Heart left ventricle (tissue), 16 donors: Measurements from ENCODE around the gene MED15. TPM values are rescaled to one million over a fixed set of nuclear protein-coding genes. Genes with fewer than 3 reads are reported as not detected.
"Not testable (repeated sequence)": the region's sequence is repeated elsewhere in the genome, so short reads cannot be mapped to it uniquely, and the experiment has no call there.

Experiments
- ATAC-seq, 4 donors: fragments of 200-7000 bp; cut with Tn5 transposase; one replicate each; pipeline ENCODE4 v1.9.1; 2020 to 2022; ENCODE audit warnings: moderate library complexity in 4 of 4, mild to moderate bottlenecking in 3 of 4, moderate number of reproducible peaks in 1 of 4
- DNase-seq, 5 donors: peaks; one replicate each; pipeline ENCODE4 v3.0.0-alpha.2; 2020
- H3K27ac ChIP-seq, 12 donors: fragments of 200-600 bp; sonication (generic) in 4 of 12; one replicate each; pipeline versions ENCODE4 v1.5.0 to v1.8.0; 2016 to 2022; ENCODE audit warnings: mild to moderate bottlenecking in 2 of 12
- H3K27me3 ChIP-seq, 9 donors: fragments of 200-600 bp; sonication (generic) in 2 of 9; one replicate each; pipeline versions ENCODE4 v1.5.1 to v1.8.0; 2016 to 2022; ENCODE audit warnings: mild to moderate bottlenecking in 3 of 9
- H3K36me3 ChIP-seq, 9 donors: fragments of 200-600 bp; sonication (generic) in 2 of 9; one replicate each; pipeline versions ENCODE4 v1.5.0 to v1.8.0; 2018 to 2022; ENCODE audit warnings: mild to moderate bottlenecking in 2 of 9
- H3K4me1 ChIP-seq, 12 donors: fragments of 200-600 bp; sonication (generic) in 4 of 12; one replicate each; pipeline versions ENCODE4 v1.5.0 to v1.8.0; 2016 to 2022; ENCODE audit warnings: mild to moderate bottlenecking in 3 of 12
- H3K4me3 ChIP-seq, 12 donors: fragments of 200-600 bp; sonication (generic) in 4 of 12; one replicate each; pipeline versions ENCODE4 v1.5.0 to v1.8.0; 2017 to 2022; ENCODE audit warnings: mild to moderate bottlenecking in 9 of 12, moderate library complexity in 4 of 12
- H3K9me3 ChIP-seq, 12 donors: fragments of 200-600 bp; sonication (generic) in 4 of 12; one replicate each; pipeline versions ENCODE4 v1.5.0 to v1.8.0; 2016 to 2022; ENCODE audit warnings: mild to moderate bottlenecking in 1 of 12
- CTCF ChIP-seq, 12 donors: fragments of 200-600 bp; sonication (generic) in 4 of 12; IDR thresholded peaks; one replicate each; pipeline versions ENCODE4 v1.5.0 to v1.8.0; 2018 to 2022; ENCODE audit warnings: antibody characterized with exemption in 12 of 12, mild to moderate bottlenecking in 5 of 12
- POLR2A ChIP-seq, 2 donors: fragments of 450-650 bp; IDR thresholded peaks; one replicate each; pipeline ENCODE4 v1.6.1; 2017; ENCODE audit warnings: antibody characterized with exemption in 2 of 2, mild to moderate bottlenecking in 2 of 2, moderate library complexity in 2 of 2
- WGBS, 4 donors: extraction: QIAGEN DNeasy Blood & Tissue Kit in 2 of 4; methylation state at CpG; one replicate each; pipeline versions ENCODE4 v1.1.5 to v1.1.7; 2013 to 2018; 5-methylcytosine and 5-hydroxymethylcytosine counted together
- intact Hi-C, 10 donors: fragments of 100-400 bp; cut with DNase I; formaldehyde crosslinking; loops; one replicate each; pipeline versions ENCODE4 v1.11.1 to v1.14.2; 2022
- polyA plus RNA-seq, 2 donors: library from polyadenylated mRNA; stranded (reverse); fragments of 200-250 nt; gene quantifications; one replicate each; pipeline ENCODE4 v1.2.3, GENCODE V29; 2013
- total RNA-seq, 9 donors: library from RNA; depleted of rRNA in 2 of 9; stranded (reverse); fragments of >200 nt in 2 of 9; fragmentation: NEBNext Ultra II Directional in 3 of 9; extraction: Animal tissue kit (Norgen Biotek cat#: 25700) in 3 of 9; gene quantifications; one replicate each; pipeline versions ENCODE4 v1.1.0 to v1.2.4, GENCODE V29; 2016 to 2023
- donor health status: ischemic (EF 13 %, LVEDD 7.1; RV severe dilation, severe dysfunction).
- donor health status: healthy with polysubstance abuse.
- donor health status: DM: no; HTN: yes; CAD: no.
- donor health status: DM: no; HTN: no; CAD: no.
- donor health status: ischemic (EF 25% LVEDD 6.9; RV normal size, moderate dysfunction).
- donor health status: ischemic (EF 25% LVEDD 5.7; RV mildly dilated, moderate dysfunction).
- donor health status: healthy.
- donor health status: DM: yes; HTN: yes; CAD: no.
- donor health status: ischemic (EF 35%, LVEDD 5.7; RV mildly dilated, moderate dysfunction).
- donor health status: nonischemic (EF 11% LVEDD 7.7; RV severe dilation, severe dysfunction).
- donor health status: DM: yes; HTN: yes; CAD: no.
- donor health status: PGD.
- donor health status: ischemic (EF 29% LVEDD 5.4; RV normal size, mild dysfunction).
- donor health status: nonischemic (EF 23%, LVEDD 6.1; RV moderate dilation, normal function).

Gene MED15
- total and polyA plus RNA-seq, 11 donors, result 27.9 to 78.3 (median 43.0) TPM

DNA sequence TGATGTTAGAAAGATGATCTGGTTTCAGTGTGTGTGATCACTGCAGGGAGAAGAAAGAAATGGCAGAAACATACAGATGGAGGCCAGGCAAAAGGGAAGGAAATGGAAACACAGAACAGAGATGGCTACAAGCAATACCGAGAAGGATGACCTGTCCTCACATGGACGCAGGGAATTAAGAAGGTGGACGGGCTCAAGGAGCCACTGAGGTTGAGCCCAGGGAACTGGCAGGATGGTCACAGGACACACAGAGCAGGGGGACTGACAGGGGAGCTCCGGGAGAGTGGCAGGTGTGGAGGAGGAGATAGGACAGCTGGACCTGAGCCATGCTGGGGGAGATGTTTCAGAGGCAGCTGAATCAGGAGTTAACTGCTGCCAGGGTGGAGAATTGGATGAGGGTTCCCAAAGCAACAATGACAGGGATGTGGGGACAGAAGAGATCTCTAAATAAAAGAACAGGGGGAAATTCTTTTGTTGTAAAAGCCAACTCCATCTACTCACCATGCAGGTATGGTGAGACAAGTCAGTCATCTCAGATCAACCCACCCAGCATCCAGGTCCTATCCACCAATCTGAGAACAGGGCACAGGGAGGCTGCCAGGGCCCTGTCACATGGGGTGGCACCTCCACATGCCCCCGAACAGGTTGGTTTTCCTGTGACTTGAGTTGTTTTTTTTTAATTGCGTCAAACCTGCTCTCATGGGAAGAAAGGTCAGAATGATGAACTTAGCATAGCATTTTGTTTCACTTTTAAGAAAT is 38.1 kb upstream of the MED15 start:
- Histone ChIP-seq H3K27me3 (no peaks in the 10 kb centered on the region), H3K36me3 (peaks cover 0 to 46% (median 23%) of the 10 kb centered on the region in 9 donors), H3K27ac (no peak overlapping the region), H3K4me1 (peaks cover 0 to 16% (median 0%) of the 10 kb centered on the region in 12 donors), H3K9me3 (no peaks in the 10 kb centered on the region), H3K4me3 (no peak overlapping the region)
- 76 to 87% (median 84%) methylated on average over 6 of the region's 6 CpGs for WGBS, 4 donors
- no peak for TF ChIP-seq POLR2A (IDR thresholded peaks at IDR 0.05)
- no peak for TF ChIP-seq CTCF (IDR thresholded peaks at IDR 0.05)
- ATAC-seq (no peak), DNase-seq (no peak)
- intact Hi-C loops, result no loop called here

GRCh38 chr22:20470525-20470924 is 36.9 kb upstream of the MED15 start:
- ATAC-seq, H3K9me3 ChIP-seq, H3K4me1 ChIP-seq, H3K27ac ChIP-seq, H3K27me3 ChIP-seq, intact Hi-C loops, DNase-seq, H3K4me3 ChIP-seq: not testable (repeated sequence)
- peaks cover 0 to 35% (median 14%) of the 10 kb centered on the region in 9 donors for H3K36me3 ChIP-seq
- 95 to 98% (median 97%) methylated on average over 2 of the region's 2 CpGs for WGBS, 4 donors

- Histone ChIP-seq H3K36me3 (peaks cover 0 to 33% (median 14%) of the 10 kb centered on the region in 9 donors), H3K27ac (no peak overlapping the region), H3K9me3 (no peaks in the 10 kb centered on the region), H3K4me1 (peaks cover 0 to 9% (median 4%) of the 10 kb centered on the region in 12 donors), H3K27me3 (no peaks in the 10 kb centered on the region), H3K4me3 (no peak overlapping the region)
- DNase-seq, result no peak
- WGBS, 4 donors, result 89 to 95% (median 93%) methylated on average over 9 of the region's 9 CpGs
- no peak for ATAC-seq
- TF ChIP-seq CTCF (IDR thresholded peaks at IDR 0.05) (no peak), POLR2A (IDR thresholded peaks at IDR 0.05) (no peak)
- intact Hi-C loops, result no loop called here
Measured at GRCh38 chr22:20471126-20471833, 36.1 kb upstream of the MED15 start.

DNA sequence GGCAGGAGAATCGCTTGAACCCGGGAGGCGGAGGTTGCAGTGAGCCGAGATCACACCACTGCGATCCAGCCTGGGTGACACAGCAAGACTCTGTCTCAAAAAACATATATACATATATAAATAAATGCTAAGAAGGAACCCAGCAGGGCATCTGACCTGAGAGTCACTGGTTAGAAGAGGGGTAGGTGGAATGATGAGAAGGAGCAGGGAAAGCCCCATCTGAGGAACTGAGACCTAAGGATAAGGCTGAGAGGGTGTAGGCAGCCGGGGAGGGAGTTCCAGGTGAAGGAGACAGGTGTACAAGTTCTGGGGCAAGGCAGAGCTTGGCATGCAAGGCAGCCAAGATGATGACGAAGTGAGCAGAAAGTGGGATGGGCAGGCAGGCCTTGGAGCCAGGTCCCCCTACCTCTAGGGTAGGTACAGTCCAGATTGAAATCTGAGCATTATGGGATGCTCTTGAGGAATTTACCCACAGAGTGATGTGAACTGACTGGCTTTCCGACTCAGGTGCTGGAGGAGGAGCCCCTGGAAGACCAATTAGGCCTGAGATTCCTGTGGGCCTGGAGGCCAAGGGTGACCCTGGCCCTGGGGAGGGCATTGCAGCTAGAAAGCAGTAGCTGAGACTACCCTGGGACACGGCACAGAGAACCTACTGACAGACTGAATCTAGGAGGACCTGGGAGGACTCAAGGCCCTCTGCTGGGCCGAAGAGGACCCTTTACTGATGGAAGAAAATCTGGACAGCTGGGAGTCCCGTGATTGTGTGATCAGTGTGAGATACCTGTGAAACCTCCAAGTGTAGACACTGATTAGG is 34.6 kb upstream of the MED15 start:
- Histone ChIP-seq H3K36me3 (peaks cover 0 to 33% (median 14%) of the 10 kb centered on the region in 9 donors), H3K27me3 (no peaks in the 10 kb centered on the region), H3K9me3 (no peaks in the 10 kb centered on the region), H3K27ac (no peak overlapping the region), H3K4me3 (no peak overlapping the region), H3K4me1 (peaks cover 0 to 9% (median 4%) of the 10 kb centered on the region in 12 donors)
- 88 to 95% (median 92%) methylated on average over 11 of the region's 11 CpGs for WGBS, 4 donors
- intact Hi-C loops, result no loop called here
- no peak for DNase-seq
- TF ChIP-seq CTCF (IDR thresholded peaks at IDR 0.05) (no peak), POLR2A (IDR thresholded peaks at IDR 0.05) (no peak)
- ATAC-seq, result no peak
